A673 (cell line): Measurements from ENCODE around the gene SYT10.

Experiments used
- EZH2 ChIP-seq: fragments of 200-600 bp; sonication (generic); IDR thresholded peaks from 2 replicates; pipeline ENCODE4 v1.6.1; 2017; ENCODE audit warnings: borderline replicate concordance, low read depth, mild to moderate bottlenecking, mixed read lengths, antibody characterized with exemption, low read length; ENCODE audit not compliant: poor library complexity, severe bottlenecking
- TF ChIP-seq, protein P1 (sequence below): fragments of 300-800, 200-600 bp; sonication (generic); conservative IDR thresholded peaks from 2 replicates; pipeline ENCODE4 v1.5.1; 2017; ENCODE audit warnings: low read depth, mild to moderate bottlenecking, antibody characterized with exemption, low read length, moderate library complexity, mixed read lengths

DNA sequence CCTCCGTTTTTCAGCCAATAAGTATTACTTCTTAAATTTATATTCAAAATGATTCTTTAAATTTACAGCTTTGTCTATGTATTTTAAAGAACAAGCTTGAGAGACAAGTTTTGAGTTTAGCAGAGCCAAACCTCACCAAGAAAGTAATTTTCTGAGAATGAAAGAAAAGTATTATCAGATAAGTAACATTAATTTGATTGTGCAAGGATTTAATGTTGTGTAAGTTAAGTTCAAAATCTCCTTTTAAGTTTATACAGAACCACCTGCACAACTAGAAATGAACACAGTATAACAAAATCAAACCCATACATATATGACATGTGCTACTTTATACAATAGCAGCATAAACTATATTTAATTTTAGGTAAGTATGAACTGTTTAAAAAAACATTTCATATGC is 63.5 kb downstream of the SYT10 start:
- TF ChIP-seq, protein P1, sequence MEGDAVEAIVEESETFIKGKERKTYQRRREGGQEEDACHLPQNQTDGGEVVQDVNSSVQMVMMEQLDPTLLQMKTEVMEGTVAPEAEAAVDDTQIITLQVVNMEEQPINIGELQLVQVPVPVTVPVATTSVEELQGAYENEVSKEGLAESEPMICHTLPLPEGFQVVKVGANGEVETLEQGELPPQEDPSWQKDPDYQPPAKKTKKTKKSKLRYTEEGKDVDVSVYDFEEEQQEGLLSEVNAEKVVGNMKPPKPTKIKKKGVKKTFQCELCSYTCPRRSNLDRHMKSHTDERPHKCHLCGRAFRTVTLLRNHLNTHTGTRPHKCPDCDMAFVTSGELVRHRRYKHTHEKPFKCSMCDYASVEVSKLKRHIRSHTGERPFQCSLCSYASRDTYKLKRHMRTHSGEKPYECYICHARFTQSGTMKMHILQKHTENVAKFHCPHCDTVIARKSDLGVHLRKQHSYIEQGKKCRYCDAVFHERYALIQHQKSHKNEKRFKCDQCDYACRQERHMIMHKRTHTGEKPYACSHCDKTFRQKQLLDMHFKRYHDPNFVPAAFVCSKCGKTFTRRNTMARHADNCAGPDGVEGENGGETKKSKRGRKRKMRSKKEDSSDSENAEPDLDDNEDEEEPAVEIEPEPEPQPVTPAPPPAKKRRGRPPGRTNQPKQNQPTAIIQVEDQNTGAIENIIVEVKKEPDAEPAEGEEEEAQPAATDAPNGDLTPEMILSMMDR: no peak
- TF ChIP-seq EZH2: no peak
